Stimulated activated CD4-positive, alpha-beta T cell treated with anti-CD3 and anti-CD28 coated beads, TNF-alpha, amount 100 ng/mL, for 24 hours (primary cell): Measurements from ENCODE around the gene ADGRB2.
A peak's percentile ranks its signal among the peaks of the same experiment; 100 is the strongest.

Source experiments
- DNase-seq, 3 experiments: peaks; one replicate each; pipeline ENCODE4 v3.0.0-alpha.2; 2020; ENCODE audit warnings: low read depth in 3 of 3

ADGRB2 gene

DNA sequence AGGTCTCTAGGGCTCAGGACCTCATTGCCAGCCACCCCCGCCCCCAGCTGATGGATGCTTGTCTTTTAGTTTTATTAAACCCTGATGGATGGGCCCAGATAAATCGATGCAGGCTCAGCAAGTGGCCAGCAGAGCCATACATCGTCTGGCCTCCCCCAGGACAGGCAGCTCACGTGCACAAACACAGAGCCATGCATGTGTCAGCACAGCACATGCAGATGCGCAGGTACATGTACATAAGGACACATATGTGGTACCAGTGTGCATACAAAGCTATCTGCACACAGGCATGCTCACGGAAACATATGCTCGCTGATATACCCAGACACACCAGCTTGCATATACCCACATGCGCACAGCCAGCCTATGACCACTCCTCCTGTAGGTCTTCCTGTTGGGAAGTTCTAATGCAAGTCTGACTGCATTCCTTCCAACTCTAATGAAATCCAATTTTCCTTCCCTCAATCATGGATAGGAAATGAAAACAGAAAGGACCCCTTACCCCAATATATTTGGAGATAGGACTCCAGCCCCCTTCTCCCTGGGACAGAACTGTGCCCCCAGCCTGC, 61.2 kb downstream of the ADGRB2 start:
- DNase-seq = no peak

GRCh38 chr1:31701091-31701736, 62.9 kb downstream of the ADGRB2 start:
- DNase-seq = peak in 1 of 3 experiments; percentile 42

DNA sequence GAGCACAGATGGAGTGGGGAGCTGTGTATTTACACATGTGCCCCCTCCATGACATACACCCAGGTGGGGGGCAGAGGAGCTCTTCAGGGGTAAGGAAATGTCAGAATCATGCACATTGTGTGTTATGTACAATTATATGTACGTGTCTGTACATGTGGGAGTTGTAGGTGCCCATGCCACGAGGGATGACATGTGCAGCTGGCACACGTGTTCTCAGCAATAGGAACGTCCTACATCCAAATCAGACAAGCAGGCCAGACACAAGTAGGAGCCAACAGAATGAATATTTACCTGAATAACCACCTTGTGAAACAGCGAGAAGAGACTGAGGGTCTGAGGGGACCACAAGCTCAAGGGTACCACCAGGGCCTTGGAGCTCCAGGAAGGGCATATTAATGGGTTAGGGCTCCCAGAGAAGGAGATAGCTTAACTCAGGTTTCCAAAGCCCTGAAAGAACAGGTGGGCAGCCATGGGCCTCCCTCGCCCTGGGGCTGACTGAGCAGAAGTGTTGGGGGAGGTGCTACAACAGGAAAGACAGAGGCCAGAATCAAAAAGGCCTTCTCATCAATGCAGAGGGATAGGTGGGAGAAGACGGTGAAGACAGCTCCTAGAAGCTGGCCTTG, 63.6 kb downstream of the ADGRB2 start:
- no peak for DNase-seq

GRCh38 chr1:31699341-31699891, 64.7 kb downstream of the ADGRB2 start:
- DNase-seq = no peak

- DNase-seq = no peak
Observed at GRCh38 chr1:31697369-31697984, 66.7 kb downstream of the ADGRB2 start.

GRCh38 chr1:31696242-31696641, 67.9 kb downstream of the ADGRB2 start:
- no peak for DNase-seq

- no peak for DNase-seq
Observed at GRCh38 chr1:31695327-31695726, 68.8 kb downstream of the ADGRB2 start.

GRCh38 chr1:31694964-31695313, 69.2 kb downstream of the ADGRB2 start:
- DNase-seq = no peak

- DNase-seq = no peak
Observed at GRCh38 chr1:31694069-31694963, 69.8 kb downstream of the ADGRB2 start.

- no peak for DNase-seq
Observed at GRCh38 chr1:31693231-31693630, 70.9 kb downstream of the ADGRB2 start.

DNA sequence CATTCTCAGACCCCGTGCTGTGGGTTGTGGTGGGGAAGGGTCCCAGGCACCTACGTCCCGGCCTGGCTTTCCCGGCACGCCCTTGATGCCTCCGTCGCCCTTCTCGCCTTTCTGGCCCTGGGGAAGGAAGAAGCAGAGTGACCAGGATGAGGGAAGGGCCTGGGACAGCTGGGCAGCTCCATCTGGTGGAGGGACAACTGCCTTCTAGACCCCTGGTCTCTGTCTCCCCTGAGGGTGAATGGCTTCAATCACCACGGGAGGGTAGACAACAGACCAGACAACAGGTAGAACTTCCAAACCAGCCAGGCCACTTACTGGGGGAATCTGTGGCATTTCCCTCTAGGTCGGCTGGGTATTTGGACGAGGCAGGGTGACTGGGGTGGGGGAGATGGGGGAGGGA, 72.2 kb downstream of the ADGRB2 start:
- DNase-seq = no peak

DNA sequence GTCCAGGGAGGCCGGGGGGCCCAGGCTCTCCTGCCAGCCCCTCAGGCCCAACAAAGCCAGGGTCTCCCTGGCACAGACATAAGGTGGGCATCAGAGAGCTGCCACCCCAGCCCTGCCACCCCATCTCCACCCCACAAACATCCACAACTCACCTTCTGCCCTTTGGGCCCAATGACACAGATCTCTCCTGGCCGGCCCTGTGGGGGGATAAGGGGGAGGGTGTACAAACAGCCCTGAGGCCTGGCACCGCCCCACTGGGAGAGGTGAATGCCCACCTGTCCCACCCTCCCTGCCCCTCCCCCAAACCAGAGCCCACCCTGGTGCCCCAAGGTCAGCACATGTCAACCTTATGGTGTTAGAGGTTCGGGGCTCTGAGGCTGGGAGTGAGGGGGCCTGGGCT, 72.7 kb downstream of the ADGRB2 start:
- DNase-seq = no peak

GRCh38 chr1:31690921-31691320, 73.2 kb downstream of the ADGRB2 start:
- no peak for DNase-seq

- no peak for DNase-seq
Observed at GRCh38 chr1:31689854-31690253, 74.3 kb downstream of the ADGRB2 start.

DNA sequence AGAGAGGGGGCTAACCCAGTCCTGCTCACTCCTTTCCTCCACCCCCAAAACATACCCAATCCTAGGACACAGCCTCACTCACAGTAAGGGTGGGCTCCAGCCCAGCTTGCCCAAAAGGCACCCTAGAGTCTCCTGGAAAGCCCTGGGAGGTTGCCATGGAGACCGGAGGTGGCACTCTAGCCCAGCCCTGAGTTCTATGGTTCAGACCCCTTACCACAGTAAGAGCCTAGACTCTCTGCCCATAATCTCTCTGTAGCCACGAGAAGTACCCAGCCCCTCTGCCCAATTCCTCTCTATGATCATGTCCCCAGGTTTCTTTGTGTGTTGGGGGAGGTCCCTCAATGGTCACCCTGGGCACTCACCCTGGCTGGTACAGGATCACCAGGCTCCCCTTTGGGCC, 74.8 kb downstream of the ADGRB2 start:
- DNase-seq = no peak

- no peak for DNase-seq
Observed at GRCh38 chr1:31688233-31688918, 75.8 kb downstream of the ADGRB2 start.

GRCh38 chr1:31687601-31688000, 76.5 kb downstream of the ADGRB2 start:
- no peak for DNase-seq

- DNase-seq = no peak
Observed at GRCh38 chr1:31685795-31686194, 78.3 kb downstream of the ADGRB2 start.

DNA sequence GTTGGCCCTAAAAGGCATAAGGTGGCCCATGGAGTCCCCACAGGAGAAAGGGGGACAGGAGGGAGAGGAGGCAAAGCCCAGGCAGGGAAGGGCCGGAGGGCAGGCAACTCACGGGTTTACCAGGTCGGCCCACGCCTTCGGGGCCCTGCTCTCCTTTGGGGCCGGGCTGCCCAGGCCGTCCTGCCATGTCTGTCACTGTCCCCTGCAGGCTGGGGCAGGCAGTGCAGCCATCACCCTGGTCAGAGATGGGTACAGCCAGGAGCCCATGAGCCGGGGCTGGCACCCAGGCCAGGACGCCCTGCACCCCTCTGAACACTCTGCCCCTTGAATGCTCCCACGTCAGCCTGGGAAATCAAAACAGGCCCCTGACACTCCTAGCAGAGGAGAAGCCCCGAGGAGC, 80.1 kb downstream of the ADGRB2 start:
- DNase-seq = no peak

DNA sequence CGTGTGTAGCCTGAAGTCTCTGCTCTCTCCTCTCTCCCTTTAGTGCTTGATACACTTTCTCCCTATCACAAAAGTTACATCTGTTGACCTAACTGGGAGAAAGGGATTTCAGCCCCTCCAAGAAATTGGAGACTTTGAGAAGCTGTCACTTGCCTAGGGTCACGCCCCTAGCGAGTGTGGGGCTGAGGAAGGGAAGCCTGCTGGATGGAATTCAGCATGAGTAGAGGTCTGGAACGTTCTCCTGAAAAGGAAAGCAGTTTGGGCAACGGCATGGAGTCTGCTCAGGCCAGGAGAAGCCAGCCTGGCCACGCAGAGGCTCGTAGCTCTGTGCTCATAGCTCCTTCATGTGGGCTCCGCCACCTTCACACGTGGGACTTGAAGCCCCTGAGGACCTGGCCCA, 82.7 kb downstream of the ADGRB2 start:
- no peak for DNase-seq

DNA sequence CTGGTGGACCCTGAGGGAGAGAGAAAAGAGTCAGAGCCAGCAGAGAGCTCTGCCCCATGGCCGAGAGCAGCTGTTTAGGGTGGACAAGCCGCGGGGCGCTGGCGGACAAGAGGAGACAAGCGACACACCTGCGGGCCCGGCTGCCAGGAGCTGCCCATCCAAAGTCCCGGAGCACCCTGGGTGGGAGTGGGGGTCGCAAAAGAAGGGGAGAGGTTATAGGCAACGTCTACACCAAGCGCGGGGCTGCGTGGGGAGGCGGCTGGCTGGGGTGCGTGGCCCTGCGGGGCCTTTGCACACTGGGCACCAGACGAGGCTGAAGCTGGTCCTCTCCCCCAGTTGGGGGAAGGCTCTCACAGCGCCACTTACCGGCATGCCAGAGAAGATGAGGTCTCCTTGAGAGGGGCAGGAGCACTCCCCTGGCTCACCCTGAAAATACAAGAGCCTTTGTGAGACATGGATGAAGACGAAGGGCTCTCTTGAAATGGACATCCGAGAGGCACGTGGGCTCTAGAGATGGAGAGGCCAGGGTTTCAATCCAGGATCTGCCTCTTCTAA, 84.4 kb downstream of the ADGRB2 start:
- DNase-seq = no peak
